GM19238 (cell line): ENCODE measurements around the gene RBM18.

Experiments used
- DNase-seq: peaks from one replicate; pipeline ENCODE4 v3.0.0; 2011; ENCODE audit warnings: low spot score; ENCODE audit not compliant: insufficient read length

RBM18 gene

GRCh38 chr9:122258886-122259415 lies 5.7 kb downstream of the RBM18 start:
- DNase-seq: no peak

- DNase-seq: no peak
Measured at GRCh38 chr9:122256206-122256605, 8.4 kb downstream of the RBM18 start.

- DNase-seq: no peak
Measured at GRCh38 chr9:122254761-122255160, 9.9 kb downstream of the RBM18 start.

GRCh38 chr9:122252796-122253195 lies 11.8 kb downstream of the RBM18 start:
- DNase-seq: no peak

GRCh38 chr9:122251351-122251750 lies 13.3 kb downstream of the RBM18 start:
- DNase-seq: no peak

GRCh38 chr9:122248448-122248865 lies 16.2 kb downstream of the RBM18 start:
- DNase-seq: no peak

GRCh38 chr9:122246666-122247065 lies 18.0 kb downstream of the RBM18 start:
- DNase-seq: no peak

GRCh38 chr9:122244349-122244748 lies 20.3 kb downstream of the RBM18 start:
- no peak for DNase-seq

GRCh38 chr9:122239722-122240121 lies 24.9 kb downstream of the RBM18 start:
- DNase-seq: no peak

- no peak for DNase-seq
Measured at GRCh38 chr9:122236681-122237080, 28.0 kb downstream of the RBM18 start.

- DNase-seq: no peak
Measured at GRCh38 chr9:122234022-122234748, 30.5 kb downstream of the RBM18 start.

GRCh38 chr9:122232796-122233306 lies 31.8 kb downstream of the RBM18 start:
- DNase-seq: no peak

- no peak for DNase-seq
Measured at GRCh38 chr9:122229485-122229837, 35.2 kb downstream of the RBM18 start.

- DNase-seq: no peak
Measured at GRCh38 chr9:122228568-122229484, 35.8 kb downstream of the RBM18 start, which contains the start of gene LHX6. Gene LHX6 (minus strand): TSS chr9:122228957. CDS start chr9:122228740, 217 bp downstream.

- DNase-seq: no peak
Measured at GRCh38 chr9:122228191-122228567, 36.5 kb downstream of the RBM18 start.

GRCh38 chr9:122227575-122227900 lies 37.1 kb downstream of the RBM18 start:
- DNase-seq: no peak

- no peak for DNase-seq
Measured at GRCh38 chr9:122226758-122227574, 37.7 kb downstream of the RBM18 start.

GRCh38 chr9:122226142-122226757 lies 38.4 kb downstream of the RBM18 start:
- DNase-seq: no peak

GRCh38 chr9:122225312-122226141 lies 39.1 kb downstream of the RBM18 start:
- no peak for DNase-seq

GRCh38 chr9:122223435-122223834 lies 41.2 kb downstream of the RBM18 start:
- DNase-seq: no peak
